Stimulated activated CD4-positive, alpha-beta T cell treated with anti-CD3 and anti-CD28 coated beads, Interleukin-1b, Interleukin-23, amount 100 ng/mL, for 4 hours (primary cell): ENCODE data around the gene FGFR3.
A peak's percentile ranks its signal among the peaks of the same experiment; 100 is the strongest.
"Not testable (repeated sequence)": the region's sequence is repeated elsewhere in the genome, so short reads cannot be mapped to it uniquely, and the experiment has no call there.

Experiments
- DNase-seq, 2 donors: peaks; one replicate each; pipeline ENCODE4 v3.0.0-alpha.2; 2020; ENCODE audit warnings: low read depth in 2 of 2

The FGFR3 gene

DNA sequence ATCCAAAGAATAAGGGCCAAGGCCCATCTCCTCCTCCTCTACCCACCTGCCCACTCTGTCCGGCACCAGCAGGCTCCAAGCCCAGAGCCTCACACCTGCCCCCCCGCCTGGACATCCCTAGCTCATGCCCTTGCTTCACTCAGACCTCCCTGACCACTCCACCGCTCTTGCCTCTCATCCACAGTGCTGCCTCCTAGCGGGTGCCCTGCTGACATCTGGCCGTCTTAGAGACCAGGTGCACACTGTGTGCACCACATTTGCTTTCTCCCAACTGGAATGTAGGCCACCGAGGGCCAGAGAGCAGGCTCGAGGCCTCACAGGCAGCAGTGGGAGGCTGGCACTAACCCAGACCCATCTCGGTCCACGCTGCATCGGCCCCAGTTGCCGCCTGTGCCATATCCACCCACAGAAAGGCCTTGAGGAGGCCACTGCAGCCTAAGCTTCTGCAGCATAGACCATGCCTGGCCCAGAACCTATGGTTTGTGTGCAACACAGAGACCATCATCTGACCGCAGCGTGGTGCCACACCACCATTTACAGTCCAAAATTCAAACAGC, 49.3 kb downstream of the FGFR3 start:
- DNase-seq = no peak

DNA sequence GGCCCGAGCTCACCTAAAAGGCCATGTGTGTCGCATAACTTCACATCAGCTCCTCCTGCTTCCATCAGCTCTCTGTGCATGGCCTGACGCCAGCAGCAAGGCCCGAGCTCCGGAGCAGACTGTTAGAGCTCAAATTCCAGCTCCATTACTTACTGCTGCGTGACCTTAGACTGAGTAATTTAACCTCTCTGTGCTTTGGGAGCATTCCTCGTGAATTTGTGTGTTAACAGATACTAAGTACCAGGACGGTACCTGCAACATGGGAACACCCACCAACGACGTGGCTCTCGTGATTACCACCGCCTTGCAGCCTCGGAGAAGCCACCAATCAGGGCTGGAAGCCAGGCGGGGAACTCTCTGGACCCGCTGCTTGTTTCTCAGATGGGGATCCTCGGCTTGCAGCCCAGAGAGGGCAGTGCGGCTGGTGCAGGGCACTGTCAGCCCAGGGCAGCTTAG, 49.9 kb downstream of the FGFR3 start:
- DNase-seq = no peak

DNA sequence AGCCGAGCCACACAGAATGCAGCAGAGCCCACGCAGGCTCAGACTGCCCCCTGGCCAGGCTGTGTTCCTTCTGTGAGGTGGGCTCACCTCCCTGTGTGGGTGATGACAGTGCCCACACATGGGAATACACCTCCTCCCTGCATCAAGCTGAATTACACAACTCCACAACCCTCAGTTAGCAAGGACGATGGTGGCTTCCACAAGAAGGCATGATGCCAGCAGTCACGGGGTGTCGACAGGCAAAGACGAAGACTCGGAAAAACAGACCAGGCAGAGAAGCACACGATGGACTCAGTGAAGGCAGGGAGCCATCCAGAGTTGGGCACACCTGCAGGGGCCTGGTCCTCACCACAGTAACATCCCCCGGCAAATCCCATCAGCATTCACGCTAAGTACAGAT, 50.8 kb downstream of the FGFR3 start:
- DNase-seq = no peak

DNA sequence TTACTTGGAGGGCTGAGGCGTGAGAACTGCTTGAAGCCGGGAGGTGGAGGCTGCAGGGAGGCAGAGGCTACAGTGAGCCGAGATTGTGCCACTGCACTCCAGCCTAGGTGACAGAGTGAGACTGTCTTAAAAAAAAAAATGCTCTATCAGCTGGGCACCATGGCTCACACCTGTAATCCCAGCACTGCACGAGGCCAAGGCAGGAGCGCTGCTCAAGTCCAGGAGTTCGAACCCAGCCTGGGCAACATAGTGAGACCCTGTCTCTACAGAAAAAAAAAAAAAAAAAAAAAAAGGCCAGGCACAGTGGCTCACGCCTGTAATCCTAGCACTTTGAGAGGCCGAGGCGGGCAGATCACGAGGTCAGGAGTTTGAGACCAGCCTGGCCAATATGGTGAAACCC, 51.5 kb downstream of the FGFR3 start:
- DNase-seq = not testable (repeated sequence)

DNA sequence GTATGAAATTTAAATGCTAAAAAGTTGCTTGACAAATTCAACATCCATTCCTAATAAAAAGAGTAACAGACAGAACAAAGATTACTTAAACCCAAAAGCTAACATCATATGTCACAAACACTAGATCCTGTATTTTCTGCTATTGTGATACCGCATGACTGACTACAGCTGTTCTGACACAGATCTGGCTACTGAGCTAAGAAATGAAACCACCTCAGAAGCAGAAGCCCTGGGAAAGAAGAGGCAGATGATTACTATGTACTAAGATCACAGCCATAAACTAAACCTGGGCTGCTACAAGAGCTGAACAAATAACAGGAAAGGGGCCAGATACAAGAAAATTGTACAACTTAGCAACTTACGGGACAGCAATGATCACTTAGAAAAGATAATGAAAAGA, 53.5 kb downstream of the FGFR3 start:
- no peak for DNase-seq

DNA sequence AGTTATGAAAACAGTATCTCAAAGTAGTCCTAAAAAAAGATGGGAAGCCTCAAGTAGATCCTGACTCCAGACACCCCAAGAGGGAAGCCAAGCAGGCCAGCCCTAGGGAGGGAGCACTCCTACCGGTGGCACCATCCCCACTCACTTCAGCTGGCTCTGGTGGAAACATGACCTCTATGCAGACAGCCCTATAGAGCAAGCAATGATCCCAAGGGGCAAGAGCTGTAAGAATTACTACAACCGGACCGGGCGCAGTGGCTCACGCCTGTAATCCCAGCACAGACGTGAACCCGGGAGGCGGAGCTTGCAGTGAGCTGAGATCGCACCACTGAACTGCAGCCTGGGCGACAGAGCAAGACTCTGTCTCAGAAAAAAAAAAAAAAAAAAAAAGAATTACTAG, 57.2 kb downstream of the FGFR3 start:
- DNase-seq = no peak

DNA sequence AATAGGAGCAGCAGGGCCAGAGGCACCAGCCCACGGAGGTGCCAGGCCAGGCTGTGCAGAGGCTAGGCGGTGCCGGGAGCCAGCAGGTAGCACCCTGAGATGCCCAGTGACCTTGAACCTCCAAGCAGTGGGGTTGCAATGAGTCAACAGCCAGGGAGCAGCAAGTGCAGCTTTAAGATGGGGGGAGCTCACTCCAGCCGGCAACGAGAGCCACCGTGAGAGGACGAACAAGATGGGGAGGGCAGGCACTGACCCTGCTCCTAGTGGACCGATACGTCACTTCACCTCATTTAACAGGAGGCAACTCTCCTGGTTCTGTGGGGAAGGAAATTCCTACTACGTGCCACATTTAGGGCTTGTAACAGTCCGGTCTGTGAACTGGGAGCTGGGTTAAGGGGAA, 58.1 kb downstream of the FGFR3 start:
- no peak for DNase-seq

DNA sequence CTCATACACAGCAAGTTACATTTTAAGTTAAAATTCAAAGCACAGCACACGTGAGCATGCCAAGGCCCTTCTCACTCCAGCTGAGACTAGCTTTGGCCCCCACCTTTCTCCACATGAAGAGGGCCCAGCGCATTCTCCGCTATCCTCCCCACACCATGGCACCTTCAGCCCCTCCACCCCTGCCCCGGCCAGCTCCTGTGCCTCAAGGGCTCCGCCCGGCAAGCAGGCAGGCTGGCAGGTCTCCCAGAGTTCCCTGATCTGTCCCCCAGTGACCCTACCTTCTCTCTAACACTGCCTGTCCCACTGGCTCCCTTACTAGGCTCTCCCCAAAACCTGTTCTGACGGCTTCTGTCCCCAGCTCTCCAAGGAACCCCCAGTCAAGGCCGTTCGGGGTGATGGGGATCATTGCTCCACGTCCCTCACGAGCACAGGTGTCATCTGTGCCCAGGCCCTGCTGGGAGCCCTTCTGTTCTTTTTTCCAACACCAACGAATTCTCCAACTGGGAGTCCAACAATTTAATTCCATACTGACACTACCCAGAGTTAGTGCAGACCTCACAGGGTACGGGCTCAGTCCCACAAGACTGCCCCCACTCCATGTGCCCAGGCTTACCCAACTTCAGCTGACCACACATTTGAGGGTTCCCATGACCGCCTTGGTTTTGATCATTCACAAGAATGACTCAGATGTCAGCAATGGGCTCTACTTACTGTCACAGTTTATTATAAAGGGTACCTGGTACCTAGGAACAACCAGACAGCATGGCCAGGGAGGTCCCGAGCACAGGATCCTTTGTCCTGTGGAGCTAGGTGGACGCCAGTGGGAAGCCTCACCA, 58.7 kb downstream of the FGFR3 start:
- DNase-seq = no peak

DNA sequence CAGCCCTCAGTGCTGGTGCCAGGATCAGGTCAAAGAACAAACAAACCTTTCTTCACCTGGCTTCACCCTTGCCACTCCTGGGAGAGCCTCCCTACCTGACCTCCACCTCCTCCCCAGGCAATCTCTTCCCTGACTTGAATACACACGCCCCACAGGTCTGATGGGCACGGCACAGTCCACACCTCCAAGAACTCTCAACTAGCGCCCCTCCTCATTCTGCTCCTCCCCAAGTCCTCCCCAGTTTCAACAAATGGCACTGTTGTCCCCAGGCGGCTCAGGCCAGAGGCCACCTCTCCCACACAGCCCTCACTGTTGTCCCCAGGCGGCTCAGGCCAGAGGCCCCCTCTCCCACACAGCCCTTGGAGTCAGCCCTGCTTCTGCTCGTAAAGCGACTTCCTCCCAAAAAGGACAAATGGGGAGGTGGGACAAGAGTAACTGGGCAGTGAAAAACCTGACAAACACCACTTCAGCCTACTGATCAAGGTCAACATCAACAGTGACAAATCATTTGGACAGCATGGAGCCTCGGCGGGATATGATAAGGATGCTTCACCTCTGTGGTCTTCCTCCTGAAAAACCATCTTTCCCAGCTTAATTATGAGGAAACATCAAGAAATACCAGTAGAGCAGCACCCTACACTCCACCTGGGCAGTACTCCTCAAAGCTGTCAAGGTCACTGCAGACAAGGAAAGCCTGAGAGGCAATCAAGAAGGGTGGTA, 60.0 kb downstream of the FGFR3 start:
- no peak for DNase-seq

DNA sequence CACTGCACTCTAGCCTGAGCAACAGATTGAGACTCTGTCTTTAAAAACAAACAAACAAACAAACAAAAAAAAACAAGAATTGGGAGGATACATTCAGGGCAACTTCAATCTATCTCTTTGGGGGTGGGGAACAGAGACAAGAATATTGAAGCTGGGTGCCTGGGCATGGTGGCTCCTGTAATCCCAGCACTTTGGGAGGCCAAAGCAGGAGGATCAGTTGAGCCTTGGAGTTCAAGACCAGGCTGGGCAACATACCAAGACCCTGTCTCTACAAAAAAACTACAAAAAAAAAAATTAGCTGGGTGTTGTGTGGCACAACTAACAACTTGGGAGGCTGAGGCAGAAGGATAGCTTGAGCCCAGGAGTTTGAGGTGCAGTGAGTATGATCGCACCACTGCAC, 61.7 kb downstream of the FGFR3 start:
- DNase-seq = no peak

DNA sequence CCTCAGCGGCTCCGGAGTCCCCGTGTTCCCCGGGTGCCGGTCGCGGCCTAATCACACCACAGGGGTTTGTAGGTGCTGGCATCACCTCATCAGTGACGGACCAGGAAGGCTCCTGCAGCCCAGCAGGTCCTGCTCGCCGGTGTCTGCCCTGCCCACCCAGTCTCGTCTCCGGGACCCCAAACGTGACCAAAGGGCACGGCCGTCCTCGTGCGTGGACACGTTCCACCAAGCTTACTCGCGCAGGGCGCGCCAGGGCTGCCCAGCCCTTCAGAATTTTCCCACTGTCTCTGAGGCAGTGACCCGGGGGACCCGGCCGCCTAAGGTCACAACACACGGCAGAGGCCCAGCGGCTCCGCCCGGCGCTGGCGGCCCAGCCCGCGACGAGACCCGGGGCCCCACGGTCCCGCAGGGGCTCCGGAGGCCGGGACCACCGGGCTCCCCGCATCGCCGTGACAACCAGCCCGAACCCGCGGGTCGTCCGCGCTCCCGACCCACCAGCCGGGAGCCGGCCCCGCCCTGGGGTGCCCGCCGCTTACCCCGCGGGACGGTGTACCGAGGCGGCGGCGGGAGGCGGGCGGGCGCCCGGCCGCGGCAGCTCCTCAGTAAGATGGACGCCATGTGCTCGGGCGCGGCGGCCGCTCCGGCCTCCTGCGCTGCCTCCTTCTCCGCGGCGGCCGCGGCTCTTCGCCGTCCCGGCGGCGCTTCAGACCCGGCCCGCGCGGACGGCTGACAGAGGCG, 62.4 kb downstream of the FGFR3 start:
- peak in 1 of 2 donors; percentile 24 for DNase-seq

DNA sequence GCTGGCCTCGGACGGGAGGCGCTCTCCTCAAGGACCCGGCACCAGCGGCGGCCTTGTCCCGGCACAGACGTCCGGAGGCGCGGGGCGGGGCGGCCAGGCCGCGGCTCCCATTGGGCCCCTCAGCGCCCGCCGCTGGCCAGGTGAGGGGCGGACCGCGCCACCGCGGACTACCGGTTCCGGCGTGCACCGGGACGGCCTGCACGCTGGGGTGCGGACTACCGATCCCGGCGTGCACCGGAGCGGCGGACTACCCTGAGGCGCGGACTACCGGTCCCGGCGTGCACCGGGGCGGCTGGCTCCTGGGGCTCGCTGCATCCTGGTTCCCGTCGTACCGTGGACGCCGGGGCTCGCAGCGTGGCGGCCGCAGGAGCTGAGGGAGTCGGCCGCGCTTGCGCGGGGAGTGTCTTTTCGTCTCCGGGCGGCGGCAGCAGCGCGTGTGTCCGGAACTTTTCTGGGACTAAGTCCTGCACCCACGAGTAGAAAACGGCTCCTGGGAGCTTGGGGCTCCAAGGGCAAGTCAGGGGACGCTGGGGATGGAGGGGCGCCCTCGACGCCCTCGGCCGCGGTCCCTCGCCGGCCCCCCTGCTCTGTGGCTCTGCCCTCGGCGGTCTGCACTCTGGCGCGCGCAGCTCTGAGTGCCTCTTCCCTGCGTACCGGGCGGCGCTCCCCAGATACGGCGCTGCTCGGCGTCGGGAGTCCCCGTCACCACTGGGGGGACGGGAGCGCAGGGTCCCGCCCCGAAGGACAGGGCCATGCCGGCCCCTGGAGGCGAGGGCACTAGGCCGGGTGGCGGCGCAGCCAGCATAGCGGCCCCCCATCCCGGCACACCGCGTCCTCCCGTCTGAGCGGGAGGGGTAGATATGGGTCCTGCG, 63.2 kb downstream of the FGFR3 start, which contains the start of gene LETM1:
Gene LETM1, minus strand, starts transcription at position 86 of the 872 bp plus-strand sequence. CDS start 206 bp downstream, outside the sequence.
- peak; percentile 86 to 91 for DNase-seq

DNA sequence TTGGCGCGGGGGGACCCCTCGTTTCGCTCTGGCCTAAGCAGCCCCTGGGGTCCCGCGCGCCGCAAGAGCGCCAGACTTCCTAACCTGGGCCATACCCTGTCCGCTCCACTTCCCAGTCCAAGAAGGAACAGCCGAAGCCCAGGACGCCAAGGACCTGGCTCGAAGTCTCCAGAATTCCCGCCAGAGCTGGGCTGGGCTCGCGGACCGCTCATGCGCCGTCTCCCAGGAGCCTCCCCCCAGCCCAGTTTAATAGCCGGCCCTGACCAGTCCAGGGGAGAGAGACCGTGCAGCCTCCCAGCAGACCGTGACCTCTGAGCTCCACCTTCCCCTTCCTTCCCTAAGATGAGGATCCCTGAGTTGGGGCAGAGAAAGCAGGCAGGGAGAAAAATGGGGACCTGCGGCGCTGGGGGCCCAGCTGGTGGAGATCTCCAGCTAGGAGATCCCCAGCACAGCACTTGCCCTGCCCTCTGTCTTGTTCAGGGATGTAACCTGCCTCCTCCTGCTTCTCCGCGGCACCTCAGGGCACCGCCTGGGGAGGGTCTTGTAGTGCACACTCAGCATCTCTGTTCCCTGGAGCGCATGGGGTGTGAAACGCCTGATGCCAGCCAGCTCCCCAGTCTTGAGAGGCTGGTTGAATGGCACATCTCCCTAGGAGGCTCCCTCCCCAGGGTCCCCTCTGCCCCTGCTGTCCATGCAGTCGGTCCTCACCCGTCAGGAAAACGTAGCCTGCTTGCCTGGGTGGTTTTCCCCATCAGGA, 64.0 kb downstream of the FGFR3 start:
- DNase-seq = no peak

DNA sequence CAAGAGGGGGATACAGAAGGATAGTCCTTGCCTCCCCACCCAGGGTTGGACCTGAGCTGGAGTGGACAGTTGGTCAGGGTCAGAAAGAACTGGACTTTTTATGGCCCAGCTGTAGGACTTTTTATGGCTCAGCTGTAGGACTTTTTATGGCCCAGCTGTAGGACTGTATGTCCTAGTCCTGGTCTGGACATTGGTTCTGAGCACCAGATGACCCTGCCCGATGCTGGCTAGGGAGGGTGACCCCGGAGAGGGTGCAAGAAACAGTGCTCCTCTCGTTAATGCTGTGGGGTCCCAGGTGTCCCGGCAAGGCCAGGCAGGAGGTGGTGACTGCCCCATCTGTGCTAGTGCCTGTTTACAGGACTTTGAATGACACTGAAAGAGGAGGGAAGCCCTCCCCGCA, 64.8 kb downstream of the FGFR3 start:
- no peak for DNase-seq
